IPS-18c (cell line): ENCODE results near the gene CELF4.

Experiments used
- H3K4me3 ChIP-seq: 2 replicates; pipeline ENCODE4 v1.7.0; 2013; ENCODE audit warnings: low read depth, mild to moderate bottlenecking, low read length, moderate library complexity; ENCODE audit not compliant: insufficient read depth
- H3K9me3 ChIP-seq: one replicate; pipeline ENCODE4 v1.6.1; 2013; ENCODE audit warnings: mild to moderate bottlenecking, low read length, moderate library complexity; ENCODE audit not compliant: control insufficient read depth, insufficient read depth

CELF4 gene

DNA sequence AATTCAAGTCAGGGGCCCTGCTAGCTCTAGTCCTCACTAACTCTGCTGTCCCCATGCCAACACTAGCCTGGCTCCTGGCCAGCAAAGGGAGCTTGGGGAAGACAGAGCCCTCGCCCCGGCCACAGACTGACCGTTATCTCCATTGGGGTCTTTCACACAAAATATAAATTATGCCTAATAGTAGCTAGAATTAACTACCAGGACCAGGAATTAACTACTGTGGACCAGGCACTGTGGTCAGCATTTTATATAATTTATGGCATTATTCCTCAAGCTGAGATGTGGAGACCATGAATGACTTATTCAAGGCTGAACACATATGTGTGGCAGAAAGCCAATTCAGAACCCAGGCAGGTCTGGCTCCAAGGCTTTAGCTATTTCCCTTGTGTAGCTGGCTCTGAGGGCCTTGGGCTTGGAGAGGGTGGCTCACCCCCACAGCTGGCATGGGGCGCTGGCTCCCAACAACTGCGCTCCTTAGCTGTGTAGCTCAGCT is 49.2 kb downstream of the CELF4 start:
- H3K4me3 ChIP-seq, result no peak overlapping the region

GRCh38 chr18:37514953-37515352 is 50.6 kb downstream of the CELF4 start:
- H3K4me3 ChIP-seq, result no peak overlapping the region
- no peaks in the 10 kb centered on the region for H3K9me3 ChIP-seq

More for the DNA sequence above, 49.2 kb downstream of the CELF4 start:
- no peaks in the 10 kb centered on the region for H3K9me3 ChIP-seq

DNA sequence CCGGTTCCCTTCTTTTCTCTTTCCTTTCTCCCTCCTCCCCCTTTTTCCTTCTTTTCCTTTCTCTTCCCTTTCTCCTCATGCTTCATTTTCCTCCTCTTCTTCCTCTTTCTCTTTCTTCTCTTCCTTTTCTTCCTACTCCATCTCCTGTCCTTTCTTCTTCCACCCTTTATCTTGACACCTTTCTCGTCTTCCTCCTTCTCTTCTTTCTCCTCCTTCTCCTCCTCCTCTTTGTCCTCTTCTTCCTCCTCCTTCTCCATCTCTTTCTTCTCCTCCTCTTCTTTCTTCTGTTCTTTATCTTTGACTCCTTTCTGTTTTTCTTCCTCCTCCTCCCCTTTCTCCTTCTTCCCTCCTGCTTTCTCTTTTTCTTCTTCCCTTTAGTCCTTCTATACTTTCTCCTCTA is 53.2 kb downstream of the CELF4 start:
- H3K4me3 ChIP-seq, result no peak overlapping the region
- no peaks in the 10 kb centered on the region for H3K9me3 ChIP-seq

- no peaks in the 10 kb centered on the region for H3K9me3 ChIP-seq
- H3K4me3 ChIP-seq, result no peak overlapping the region
These were observed 53.8 kb downstream of the CELF4 start for GRCh38 chr18:37511721-37512298.

DNA sequence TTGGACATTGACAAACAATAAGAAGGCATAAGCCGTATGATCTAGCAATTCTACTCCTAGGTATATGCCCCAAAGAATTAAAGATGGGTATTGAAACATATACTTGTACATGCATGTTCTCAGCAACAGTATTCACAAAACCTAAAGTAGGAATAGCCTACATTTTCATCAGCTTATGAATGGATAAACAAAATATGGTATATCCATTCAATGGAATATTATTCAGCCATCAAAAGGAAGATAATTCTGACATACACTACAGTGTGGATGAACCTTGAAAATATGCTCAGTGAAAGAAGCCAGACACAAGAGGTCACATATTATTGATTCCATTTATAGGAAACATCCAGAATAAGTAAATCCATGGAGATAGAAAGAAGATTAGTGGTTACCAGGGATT is 56.0 kb downstream of the CELF4 start:
- H3K9me3 ChIP-seq, result no peaks in the 10 kb centered on the region
- H3K4me3 ChIP-seq, result no peak overlapping the region

- Histone ChIP-seq H3K4me3 (no peak overlapping the region), H3K9me3 (no peaks in the 10 kb centered on the region)
These were observed 57.4 kb downstream of the CELF4 start for GRCh38 chr18:37508207-37508606.

- H3K9me3 ChIP-seq, result no peaks in the 10 kb centered on the region
- H3K4me3 ChIP-seq, result no peak overlapping the region
These were observed 58.4 kb downstream of the CELF4 start for GRCh38 chr18:37507239-37507638.

DNA sequence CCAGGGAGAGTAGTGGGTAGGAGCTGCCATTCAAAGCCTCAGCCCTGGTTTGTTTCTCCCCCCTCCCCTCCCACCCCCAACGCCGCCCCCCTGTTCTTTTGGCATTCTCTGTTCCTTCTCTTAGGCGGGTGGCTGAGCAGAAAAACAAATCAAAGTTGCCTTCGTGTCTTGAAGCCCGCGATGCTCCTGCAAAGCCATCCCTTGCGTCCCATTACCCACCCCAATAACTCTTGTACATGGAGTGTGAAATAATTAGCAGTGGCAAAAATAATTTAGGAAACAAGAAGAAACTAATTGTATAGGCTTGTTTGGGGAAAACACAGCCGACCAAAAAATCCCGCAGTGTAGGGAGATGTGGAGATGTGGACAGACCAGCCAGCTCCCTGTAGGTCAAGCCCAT is 59.6 kb downstream of the CELF4 start:
- Histone ChIP-seq H3K9me3 (no peaks in the 10 kb centered on the region), H3K4me3 (no peak overlapping the region)

GRCh38 chr18:37505321-37505720 is 60.3 kb downstream of the CELF4 start:
- Histone ChIP-seq H3K4me3 (no peak overlapping the region), H3K9me3 (no peaks in the 10 kb centered on the region)

- H3K4me3 ChIP-seq, result no peak overlapping the region
- H3K9me3 ChIP-seq, result no peaks in the 10 kb centered on the region
These were observed 63.0 kb downstream of the CELF4 start for GRCh38 chr18:37502601-37503000.

DNA sequence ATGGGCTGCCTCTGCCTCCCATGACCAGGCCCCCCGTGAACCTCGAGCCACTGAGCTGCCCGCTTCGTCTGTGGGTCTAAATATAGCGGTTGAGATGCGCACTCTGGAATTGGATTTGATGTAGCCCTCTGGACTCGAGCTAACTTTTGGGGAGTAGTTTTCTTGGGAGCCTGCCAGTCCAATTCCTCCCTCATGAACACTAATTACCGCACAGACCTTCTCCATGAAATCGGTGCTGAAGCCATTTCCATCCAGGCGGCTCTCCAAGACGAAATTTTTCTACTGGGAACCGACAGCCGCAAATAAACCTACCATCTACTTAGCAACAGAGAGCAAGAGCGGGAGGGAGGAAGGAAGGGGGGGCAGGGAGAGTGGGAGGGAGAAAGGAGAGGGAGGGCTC is 63.6 kb downstream of the CELF4 start:
- Histone ChIP-seq H3K9me3 (no peaks in the 10 kb centered on the region), H3K4me3 (no peak overlapping the region)

GRCh38 chr18:37501136-37501535 is 64.5 kb downstream of the CELF4 start:
- Histone ChIP-seq H3K9me3 (no peaks in the 10 kb centered on the region), H3K4me3 (no peak overlapping the region)

DNA sequence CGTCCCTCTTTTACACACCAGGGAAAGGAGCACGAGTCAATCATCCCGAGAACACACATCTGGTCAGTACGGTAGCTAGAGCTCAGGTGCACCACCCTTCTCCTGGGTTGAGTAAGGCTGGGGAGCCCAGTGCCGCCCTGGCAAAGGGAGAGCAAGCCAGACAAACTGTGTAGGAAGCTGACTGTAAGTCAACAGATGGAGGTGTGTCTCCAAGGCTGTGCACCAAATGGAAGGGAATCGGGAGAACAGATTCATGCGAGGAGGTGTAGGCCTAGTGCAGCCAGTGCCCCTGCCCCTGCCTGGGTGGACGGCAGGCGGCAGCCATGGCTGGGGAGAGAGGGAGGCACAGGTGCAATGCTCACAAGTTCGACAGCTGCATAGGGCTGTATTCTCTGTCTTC is 65.7 kb downstream of the CELF4 start:
- no peaks in the 10 kb centered on the region for H3K9me3 ChIP-seq
- H3K4me3 ChIP-seq, result no peak overlapping the region

DNA sequence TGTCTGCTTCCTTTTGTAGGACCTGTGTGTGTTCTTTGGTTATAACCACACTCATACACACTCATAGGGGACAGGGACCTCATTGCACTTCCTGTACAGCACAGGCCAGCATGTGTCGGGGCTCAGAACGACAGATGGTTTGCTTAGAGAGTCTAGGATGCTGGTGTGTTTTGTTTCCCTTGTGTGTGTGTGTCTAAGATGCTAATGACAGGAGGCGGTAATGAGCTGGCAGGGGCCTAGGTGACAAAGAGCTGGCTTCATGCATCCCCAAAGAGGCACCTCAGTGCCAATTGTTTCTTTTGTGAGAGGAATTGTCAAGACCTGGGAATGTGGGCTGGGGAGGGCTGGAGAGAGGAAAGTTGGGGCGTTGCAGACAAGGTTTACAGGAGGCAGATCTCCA is 66.6 kb downstream of the CELF4 start:
- no peaks in the 10 kb centered on the region for H3K9me3 ChIP-seq
- no peak overlapping the region for H3K4me3 ChIP-seq

GRCh38 chr18:37497853-37498518 is 67.6 kb downstream of the CELF4 start:
- Histone ChIP-seq H3K9me3 (no peaks in the 10 kb centered on the region), H3K4me3 (no peak overlapping the region)

- Histone ChIP-seq H3K4me3 (no peak overlapping the region), H3K9me3 (no peaks in the 10 kb centered on the region)
These were observed 69.0 kb downstream of the CELF4 start for GRCh38 chr18:37496568-37496967.

DNA sequence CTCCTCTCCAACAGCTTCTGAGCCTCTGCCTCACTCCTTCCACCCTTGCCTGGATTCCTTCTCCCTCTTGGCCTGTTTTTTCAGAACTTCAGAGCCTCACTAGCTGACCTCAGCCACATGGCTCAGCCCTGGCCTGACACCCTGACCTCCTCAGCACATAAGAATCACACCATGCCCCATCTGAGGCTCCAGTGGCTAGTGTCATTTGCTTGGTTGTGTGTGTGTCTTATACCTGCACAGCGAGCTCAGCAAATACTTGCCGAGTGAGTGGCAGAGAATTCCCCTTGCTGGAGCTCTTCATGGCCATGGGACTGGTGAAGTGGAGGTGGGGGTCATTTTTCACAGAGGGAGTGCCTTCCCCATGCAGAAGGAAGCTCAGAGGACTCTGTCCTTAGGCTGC is 70.2 kb downstream of the CELF4 start:
- no peaks in the 10 kb centered on the region for H3K9me3 ChIP-seq
- H3K4me3 ChIP-seq, result no peak overlapping the region

DNA sequence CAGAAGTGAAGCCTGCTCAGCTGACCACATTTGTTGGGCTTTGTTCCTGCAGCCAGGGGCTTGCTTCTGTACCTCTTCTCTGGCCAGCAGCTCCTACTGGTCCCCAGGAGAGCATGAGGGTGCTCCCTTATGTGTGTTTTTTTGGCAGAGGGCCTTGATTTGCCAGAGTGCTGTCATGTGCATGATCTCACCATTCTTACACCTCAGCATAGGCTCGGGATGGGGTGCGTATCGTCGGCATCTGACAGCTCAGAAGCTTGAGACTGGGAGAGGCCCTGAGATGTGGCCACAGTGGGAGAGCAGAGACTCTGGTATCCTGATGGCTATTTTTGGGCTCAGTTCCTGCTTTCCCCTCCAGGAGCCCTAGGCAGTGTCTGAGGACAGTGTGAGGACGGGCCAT is 71.2 kb downstream of the CELF4 start:
- no peak overlapping the region for H3K4me3 ChIP-seq

More for the DNA sequence above, 71.2 kb downstream of the CELF4 start:
- H3K9me3 ChIP-seq, result no peaks in the 10 kb centered on the region
